ENCODE data around the gene NR1D2. TPM values are rescaled to one million over a fixed set of nuclear protein-coding genes. Genes with fewer than 3 reads are reported as not detected.

NR1D2 gene
- total RNA-seq, 1 donor from 2014 or later, result 17.2 TPM

- H3K27me3 Mint-ChIP-seq (ENCODE audit: unreplicated experiment), result peaks cover 3% of the 10 kb centered on the region
- H3K27ac Mint-ChIP-seq (ENCODE audit: unreplicated experiment), result no peak overlapping the region
- DNase-seq (ENCODE audit: low spot score), result no peak
- H3K4me1 Mint-ChIP-seq (ENCODE audit: unreplicated experiment), result no peaks in the 10 kb centered on the region
- no peak for TF ChIP-seq CTCF (IDR thresholded peaks at IDR 0.05; ENCODE audit: unreplicated experiment)
- no peak overlapping the region for H3K4me3 Mint-ChIP-seq (ENCODE audit: unreplicated experiment)
- peaks cover 4% of the 10 kb centered on the region for H3K36me3 Mint-ChIP-seq (ENCODE audit: low read depth, unreplicated experiment)
- H3K9me3 Mint-ChIP-seq (ENCODE audit: unreplicated experiment), result no peaks in the 10 kb centered on the region
These were observed 16.0 kb downstream of the NR1D2 start for GRCh38 chr3:23961066-23961465.

- no peak for DNase-seq (ENCODE audit: low spot score)
- no peak overlapping the region for H3K27ac Mint-ChIP-seq (ENCODE audit: unreplicated experiment)
- H3K9me3 Mint-ChIP-seq (ENCODE audit: unreplicated experiment), result no peaks in the 10 kb centered on the region
- TF ChIP-seq CTCF (IDR thresholded peaks at IDR 0.05; ENCODE audit: unreplicated experiment), result no peak
- peaks cover 4% of the 10 kb centered on the region for H3K36me3 Mint-ChIP-seq (ENCODE audit: low read depth, unreplicated experiment)
- no peaks in the 10 kb centered on the region for H3K4me1 Mint-ChIP-seq (ENCODE audit: unreplicated experiment)
- H3K27me3 Mint-ChIP-seq (ENCODE audit: unreplicated experiment), result peaks cover 3% of the 10 kb centered on the region
- H3K4me3 Mint-ChIP-seq (ENCODE audit: unreplicated experiment), result no peak overlapping the region
These were observed 16.8 kb downstream of the NR1D2 start for GRCh38 chr3:23961913-23962312.

GRCh38 chr3:23964537-23965235 is 19.6 kb downstream of the NR1D2 start:
- Mint-ChIP-seq H3K36me3 (ENCODE audit: low read depth, unreplicated experiment) (peaks cover 11% of the 10 kb centered on the region), H3K4me1 (ENCODE audit: unreplicated experiment) (no peaks in the 10 kb centered on the region), H3K27ac (ENCODE audit: unreplicated experiment) (no peak overlapping the region), H3K27me3 (ENCODE audit: unreplicated experiment) (peaks cover 1% of the 10 kb centered on the region), H3K9me3 (ENCODE audit: unreplicated experiment) (no peaks in the 10 kb centered on the region), H3K4me3 (ENCODE audit: unreplicated experiment) (no peak overlapping the region)
- DNase-seq (ENCODE audit: low spot score), result no peak
- no peak for TF ChIP-seq CTCF (IDR thresholded peaks at IDR 0.05; ENCODE audit: unreplicated experiment)

DNA sequence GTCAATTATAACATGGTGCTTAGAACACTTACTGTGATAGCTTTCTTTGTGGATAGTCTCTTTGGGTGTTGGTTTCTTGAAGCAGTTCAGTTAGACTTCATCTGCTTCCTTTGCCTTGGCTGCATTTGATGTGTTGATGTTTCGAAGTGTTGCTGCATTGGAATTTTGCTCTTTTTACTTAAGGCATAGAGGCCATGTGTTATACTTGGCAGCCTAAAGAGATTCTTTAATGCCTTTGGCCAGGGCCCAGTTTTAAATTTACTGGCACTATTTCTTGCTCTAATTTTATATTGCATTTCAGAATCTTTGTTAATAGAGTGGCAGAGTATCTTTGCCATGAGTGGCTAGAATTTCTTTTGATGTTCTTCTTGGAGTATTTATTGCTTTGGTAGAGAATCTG is 21.2 kb downstream of the NR1D2 start:
- no peaks in the 10 kb centered on the region for H3K4me1 Mint-ChIP-seq (ENCODE audit: unreplicated experiment)
- H3K4me3 Mint-ChIP-seq (ENCODE audit: unreplicated experiment), result no peak overlapping the region
- H3K27me3 Mint-ChIP-seq (ENCODE audit: unreplicated experiment), result peaks cover 1% of the 10 kb centered on the region
- no peak for DNase-seq (ENCODE audit: low spot score)
- no peak overlapping the region for H3K27ac Mint-ChIP-seq (ENCODE audit: unreplicated experiment)
- no peak for TF ChIP-seq CTCF (IDR thresholded peaks at IDR 0.05; ENCODE audit: unreplicated experiment)
- no peaks in the 10 kb centered on the region for H3K9me3 Mint-ChIP-seq (ENCODE audit: unreplicated experiment)
- peaks cover 11% of the 10 kb centered on the region for H3K36me3 Mint-ChIP-seq (ENCODE audit: low read depth, unreplicated experiment)

- no peak for DNase-seq (ENCODE audit: low spot score)
- no peak overlapping the region for H3K4me3 Mint-ChIP-seq (ENCODE audit: unreplicated experiment)
- H3K4me1 Mint-ChIP-seq (ENCODE audit: unreplicated experiment), result no peaks in the 10 kb centered on the region
- H3K27ac Mint-ChIP-seq (ENCODE audit: unreplicated experiment), result no peak overlapping the region
- H3K27me3 Mint-ChIP-seq (ENCODE audit: unreplicated experiment), result peaks cover 1% of the 10 kb centered on the region
- H3K36me3 Mint-ChIP-seq (ENCODE audit: low read depth, unreplicated experiment), result peaks cover 11% of the 10 kb centered on the region
- no peaks in the 10 kb centered on the region for H3K9me3 Mint-ChIP-seq (ENCODE audit: unreplicated experiment)
- TF ChIP-seq CTCF (IDR thresholded peaks at IDR 0.05; ENCODE audit: unreplicated experiment), result no peak
These were observed 23.5 kb downstream of the NR1D2 start for GRCh38 chr3:23968463-23969184.
